ENCODE data around the gene KASH5.

GRCh38 chr19:49415810-49416200 lies 27.8 kb downstream of the KASH5 start:
- TF ChIP-seq CTCF (IDR thresholded peaks at IDR 0.05) (no peak), EP300 (IDR thresholded peaks at IDR 0.05) (no peak)

All from ovary (tissue), 3 donors.